Tibial nerve (tissue), 4 donors: ENCODE data around the gene FSD1L. TPM values are rescaled to one million over a fixed set of nuclear protein-coding genes. Genes with fewer than 3 reads are reported as not detected.

Experiments
- DNase-seq, 2 donors: peaks; one replicate each; pipeline ENCODE4 v3.0.0-alpha.2; 2019; ENCODE audit warnings: low spot score in 2 of 2
- H3K27ac ChIP-seq, 4 donors: fragments of 200-600 bp; sonication (generic) in 3 of 4; one replicate each; pipeline ENCODE4 v1.5.1; 2017 to 2019; ENCODE audit warnings: mild to moderate bottlenecking in 1 of 4
- H3K27me3 ChIP-seq, 2 donors: fragments of 200-600 bp; sonication (generic) in 1 of 2; one replicate each; pipeline versions ENCODE4 v1.5.1 to v1.6.0; 2017 to 2019
- H3K36me3 ChIP-seq, 3 donors: fragments of 200-600 bp; sonication (generic); one replicate each; pipeline ENCODE4 v1.5.1; 2018 to 2019
- H3K4me1 ChIP-seq, 4 donors: fragments of 200-600 bp; sonication (generic) in 3 of 4; one replicate each; pipeline ENCODE4 v1.5.1; 2017 to 2019
- H3K4me3 ChIP-seq, 4 donors: fragments of 200-600 bp; sonication (generic) in 3 of 4; one replicate each; pipeline ENCODE4 v1.5.1; 2017 to 2019; ENCODE audit warnings: mild to moderate bottlenecking in 1 of 4, moderate library complexity in 1 of 4
- H3K9me3 ChIP-seq, 4 donors: fragments of 200-600 bp; sonication (generic) in 3 of 4; one replicate each; pipeline ENCODE4 v1.5.1; 2017 to 2019
- EP300 ChIP-seq, 2 donors: sonication (generic); formaldehyde crosslinking; IDR thresholded peaks; one replicate each; pipeline ENCODE4 v1.6.1; 2017; ENCODE audit warnings: antibody characterized with exemption in 2 of 2, mild to moderate bottlenecking in 1 of 2
- POLR2A ChIP-seq, 2 donors: fragments of 450-650 bp; IDR thresholded peaks; one replicate each; pipeline ENCODE4 v1.6.1; 2017; ENCODE audit warnings: antibody characterized with exemption in 2 of 2, mild to moderate bottlenecking in 2 of 2, moderate library complexity in 2 of 2
- WGBS, 2 donors: methylation state at CpG; one replicate each; pipeline ENCODE4 v1.1.5; 2018; 5-methylcytosine and 5-hydroxymethylcytosine counted together
- total RNA-seq, 4 donors: library from RNA; depleted of rRNA; stranded (reverse); fragments of >200 nt; gene quantifications; one replicate each; pipeline ENCODE4 v1.1.0, GENCODE V29; 2016
- TF ChIP-seq, protein P1 (sequence below), 5 experiments: fragments of 200-600 bp in 3 of 5; fragments of 450-650 bp in 2 of 5; sonication (generic) in 3 of 5; IDR thresholded peaks; one replicate each; pipeline ENCODE4 v1.5.1; 2016 to 2019; ENCODE audit warnings: antibody characterized with exemption in 5 of 5, mild to moderate bottlenecking in 3 of 5, moderate library complexity in 2 of 5

The FSD1L gene
- total RNA-seq, 4 donors from 2014 or later = 2.9 to 13.2 (median 6.0) TPM

- 66 to 70% methylated on average over 3 of the region's 3 CpGs for WGBS, 2 donors
- Histone ChIP-seq H3K27ac (no peak overlapping the region), H3K4me1 (no peaks in the 10 kb centered on the region), H3K9me3 (peaks cover 0 to 9% (median 4%) of the 10 kb centered on the region in 4 donors), H3K4me3 (no peak overlapping the region), H3K27me3 (no peaks in the 10 kb centered on the region), H3K36me3 (peaks cover 0 to 17% (median 0%) of the 10 kb centered on the region in 3 donors)
- TF ChIP-seq EP300 (IDR thresholded peaks at IDR 0.05) = no peak
- no peak for DNase-seq
Observed at GRCh38 chr9:105531530-105531929, 83.7 kb downstream of the FSD1L start.

DNA sequence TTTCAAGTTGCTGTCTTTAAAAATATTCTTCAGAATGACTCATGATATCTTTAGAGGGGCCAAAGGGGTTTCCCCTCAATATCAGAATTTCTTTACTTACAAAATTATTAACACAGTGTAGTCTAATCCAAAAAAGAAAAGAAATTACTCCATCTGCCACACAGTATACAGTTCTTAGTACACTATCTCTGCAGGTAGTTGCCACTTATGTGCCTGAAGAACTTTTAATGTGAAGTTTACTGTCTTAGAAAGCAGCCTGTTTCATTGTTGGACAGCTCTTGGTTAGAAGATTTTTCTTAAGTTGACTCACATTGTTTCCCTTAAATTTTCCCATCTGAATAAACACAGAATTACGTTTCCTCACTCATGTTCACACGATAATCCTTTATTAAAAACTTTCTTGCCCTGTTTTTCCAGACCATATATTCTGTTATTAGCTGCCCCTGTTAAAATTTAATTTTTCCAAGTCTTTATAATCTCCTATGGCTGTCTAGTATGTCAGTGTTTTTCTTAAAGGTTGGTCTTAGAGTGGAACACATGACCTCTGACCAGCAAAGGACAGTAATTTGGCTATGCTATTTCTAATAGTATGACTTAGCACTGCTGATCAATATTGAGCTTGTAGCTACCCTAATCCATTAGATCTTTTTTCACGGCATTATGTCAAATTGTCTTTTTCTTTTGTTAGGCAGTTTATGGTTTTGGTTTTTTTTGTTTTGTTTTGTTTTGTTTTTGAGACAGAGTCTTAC lies 88.3 kb downstream of the FSD1L start:
- Histone ChIP-seq H3K4me1 (no peaks in the 10 kb centered on the region), H3K27me3 (no peaks in the 10 kb centered on the region), H3K27ac (no peak overlapping the region), H3K36me3 (peaks cover 0 to 7% (median 0%) of the 10 kb centered on the region in 3 donors), H3K9me3 (no peaks in the 10 kb centered on the region), H3K4me3 (no peak overlapping the region)
- DNase-seq = no peak
- WGBS, 2 donors = 76 to 80% methylated on average over 3 of the region's 3 CpGs
- TF ChIP-seq EP300 (IDR thresholded peaks at IDR 0.05) = no peak
- TF ChIP-seq POLR2A (IDR thresholded peaks at IDR 0.05) = no peak
- TF ChIP-seq, protein P1, sequence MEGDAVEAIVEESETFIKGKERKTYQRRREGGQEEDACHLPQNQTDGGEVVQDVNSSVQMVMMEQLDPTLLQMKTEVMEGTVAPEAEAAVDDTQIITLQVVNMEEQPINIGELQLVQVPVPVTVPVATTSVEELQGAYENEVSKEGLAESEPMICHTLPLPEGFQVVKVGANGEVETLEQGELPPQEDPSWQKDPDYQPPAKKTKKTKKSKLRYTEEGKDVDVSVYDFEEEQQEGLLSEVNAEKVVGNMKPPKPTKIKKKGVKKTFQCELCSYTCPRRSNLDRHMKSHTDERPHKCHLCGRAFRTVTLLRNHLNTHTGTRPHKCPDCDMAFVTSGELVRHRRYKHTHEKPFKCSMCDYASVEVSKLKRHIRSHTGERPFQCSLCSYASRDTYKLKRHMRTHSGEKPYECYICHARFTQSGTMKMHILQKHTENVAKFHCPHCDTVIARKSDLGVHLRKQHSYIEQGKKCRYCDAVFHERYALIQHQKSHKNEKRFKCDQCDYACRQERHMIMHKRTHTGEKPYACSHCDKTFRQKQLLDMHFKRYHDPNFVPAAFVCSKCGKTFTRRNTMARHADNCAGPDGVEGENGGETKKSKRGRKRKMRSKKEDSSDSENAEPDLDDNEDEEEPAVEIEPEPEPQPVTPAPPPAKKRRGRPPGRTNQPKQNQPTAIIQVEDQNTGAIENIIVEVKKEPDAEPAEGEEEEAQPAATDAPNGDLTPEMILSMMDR (IDR thresholded peaks at IDR 0.05) = no peak

DNA sequence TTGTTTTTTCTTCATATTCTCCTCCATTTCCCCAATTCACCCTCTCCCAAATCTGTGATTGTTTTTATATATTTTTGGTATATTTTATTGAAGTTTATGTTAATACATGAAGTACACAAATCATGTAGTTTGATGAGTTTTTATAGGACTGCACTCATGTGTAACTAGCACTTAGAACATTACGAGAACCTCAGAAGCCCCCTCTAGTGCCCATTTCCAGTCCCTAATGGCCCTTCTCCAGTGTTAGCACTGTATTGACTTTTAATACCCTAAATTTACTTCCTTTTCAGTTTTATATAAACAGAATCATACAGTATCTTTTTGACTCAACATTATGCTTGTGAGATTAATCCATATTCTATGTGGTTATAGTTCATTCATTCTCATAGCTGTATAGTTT lies 91.6 kb downstream of the FSD1L start:
- 96 to 98% methylated on average over 1 of the region's 1 CpG for WGBS, 2 donors
- Histone ChIP-seq H3K27me3 (no peaks in the 10 kb centered on the region), H3K4me3 (no peak overlapping the region), H3K9me3 (no peaks in the 10 kb centered on the region), H3K36me3 (peaks cover 0 to 10% (median 0%) of the 10 kb centered on the region in 3 donors), H3K4me1 (no peaks in the 10 kb centered on the region), H3K27ac (no peak overlapping the region)
- DNase-seq = no peak
- TF ChIP-seq POLR2A (IDR thresholded peaks at IDR 0.05) (no peak), EP300 (IDR thresholded peaks at IDR 0.05) (no peak)
- TF ChIP-seq, protein P1 (IDR thresholded peaks at IDR 0.05) = no peak

DNA sequence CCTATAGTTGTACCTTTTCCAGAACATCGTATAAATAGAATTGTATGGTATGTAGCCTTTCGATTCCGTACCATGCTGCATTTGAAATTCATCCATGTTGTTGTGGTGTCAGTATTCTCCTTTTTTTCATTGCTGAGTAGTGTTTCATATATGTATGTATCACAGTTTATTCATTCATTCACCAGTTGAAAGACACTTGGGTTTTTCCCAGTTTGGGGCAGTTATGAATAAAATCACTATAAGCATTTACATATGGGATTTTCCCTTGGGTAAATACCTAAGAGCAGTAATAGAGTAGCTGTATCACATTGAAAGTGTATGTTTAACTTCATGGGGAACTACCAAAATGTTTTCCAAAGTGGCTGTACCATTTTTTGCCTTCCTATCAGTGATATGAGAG lies 94.0 kb downstream of the FSD1L start:
- Histone ChIP-seq H3K27me3 (no peaks in the 10 kb centered on the region), H3K27ac (no peak overlapping the region), H3K4me3 (no peak overlapping the region), H3K36me3 (peaks cover 0 to 5% (median 0%) of the 10 kb centered on the region in 3 donors), H3K4me1 (no peaks in the 10 kb centered on the region), H3K9me3 (no peaks in the 10 kb centered on the region)
- no peak for TF ChIP-seq POLR2A (IDR thresholded peaks at IDR 0.05)
- no peak for TF ChIP-seq EP300 (IDR thresholded peaks at IDR 0.05)
- TF ChIP-seq, protein P1 (IDR thresholded peaks at IDR 0.05) = no peak
- WGBS, 2 donors = 93 to 96% methylated on average over 3 of the region's 3 CpGs
- DNase-seq = no peak

GRCh38 chr9:105554042-105554441 lies 106.2 kb downstream of the FSD1L start:
- H3K27me3 ChIP-seq = no peaks in the 10 kb centered on the region
- H3K9me3 ChIP-seq = no peaks in the 10 kb centered on the region
- 82 to 88% methylated on average over 10 of the region's 10 CpGs for WGBS, 2 donors
- no peak for DNase-seq
- no peak overlapping the region for H3K4me3 ChIP-seq
- TF ChIP-seq EP300 (IDR thresholded peaks at IDR 0.05) = no peak
- TF ChIP-seq, protein P1 (IDR thresholded peaks at IDR 0.05) = no peak
- TF ChIP-seq POLR2A (IDR thresholded peaks at IDR 0.05) = no peak
- no peak overlapping the region for H3K27ac ChIP-seq
- no peaks in the 10 kb centered on the region for H3K36me3 ChIP-seq
- peaks cover 0 to 10% (median 2%) of the 10 kb centered on the region in 4 donors for H3K4me1 ChIP-seq
